GM19463 (cell line): ENCODE measurements around the gene APOL2.
"Not testable (repeated sequence)": the region's sequence is repeated elsewhere in the genome, so short reads cannot be mapped to it uniquely, and the experiment has no call there.

Experiments
- ATAC-seq: cut with Tn5 transposase; IDR thresholded peaks from one replicate; pipeline ENCODE4 v1.9.1; 2021; ENCODE audit warnings: mild to moderate bottlenecking, moderate library complexity; ENCODE audit not compliant: unreplicated experiment

Gene APOL2

DNA sequence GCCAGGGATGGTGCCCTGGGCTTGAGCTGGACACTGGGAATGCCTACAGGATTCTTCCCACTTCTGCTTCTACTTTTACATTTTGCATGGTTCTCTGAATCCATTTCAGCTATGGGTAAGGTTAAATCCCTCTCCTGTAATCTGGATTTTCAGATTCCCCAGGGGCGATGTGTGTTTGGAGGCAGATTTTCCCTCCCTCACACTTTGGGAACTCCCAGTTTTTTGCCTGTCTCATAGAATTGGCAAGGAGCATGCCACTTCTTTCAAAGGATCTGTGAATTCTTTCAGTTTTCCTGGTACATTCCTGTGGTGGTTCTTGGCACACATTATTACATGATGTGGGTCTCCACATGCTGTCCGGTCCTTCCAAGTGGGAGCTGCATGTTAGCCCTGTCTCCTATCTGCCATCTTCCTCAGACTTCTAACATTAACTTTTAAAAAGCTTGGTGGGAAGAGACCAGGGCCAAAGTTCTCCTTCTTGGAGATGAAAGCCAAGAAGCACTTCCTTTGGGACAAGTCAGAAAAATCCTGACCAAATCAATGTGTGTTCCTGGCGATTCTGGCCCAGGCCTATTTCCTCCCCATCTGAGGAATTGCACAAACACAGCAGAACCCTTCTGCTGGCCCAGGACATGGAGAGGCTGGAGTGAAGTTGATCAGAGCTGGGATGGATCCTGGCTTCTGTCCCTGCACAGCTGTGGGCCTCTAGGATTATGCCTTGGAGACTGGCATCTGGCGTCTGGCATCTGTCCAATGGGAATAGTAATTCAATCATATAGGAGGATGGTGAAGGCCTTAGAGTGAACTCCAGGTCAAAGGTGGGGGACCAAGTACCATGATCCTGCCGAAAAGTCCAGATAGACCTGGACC is 5.4 kb upstream of the APOL2 start:
- no peak for ATAC-seq

DNA sequence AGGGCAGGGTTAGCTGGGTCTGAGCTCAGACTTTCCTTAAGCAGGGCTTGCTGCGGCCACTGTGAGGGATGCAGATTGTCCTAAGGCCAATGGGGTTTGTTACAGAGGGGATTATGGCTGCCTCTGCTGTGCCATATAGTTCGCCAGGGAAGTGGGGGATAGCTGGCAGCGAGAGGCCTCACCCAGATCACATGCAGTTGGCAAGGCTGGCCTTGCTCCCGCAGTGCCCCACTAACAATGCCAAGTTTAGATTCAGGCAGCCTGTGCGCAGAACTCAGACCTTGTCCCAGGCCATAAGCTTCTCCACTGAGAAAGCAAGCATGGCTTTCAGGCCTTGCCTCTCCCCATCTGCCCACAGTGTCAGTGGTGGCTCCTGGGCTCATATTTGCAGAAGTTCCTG is 4.7 kb upstream of the APOL2 start:
- no peak for ATAC-seq

DNA sequence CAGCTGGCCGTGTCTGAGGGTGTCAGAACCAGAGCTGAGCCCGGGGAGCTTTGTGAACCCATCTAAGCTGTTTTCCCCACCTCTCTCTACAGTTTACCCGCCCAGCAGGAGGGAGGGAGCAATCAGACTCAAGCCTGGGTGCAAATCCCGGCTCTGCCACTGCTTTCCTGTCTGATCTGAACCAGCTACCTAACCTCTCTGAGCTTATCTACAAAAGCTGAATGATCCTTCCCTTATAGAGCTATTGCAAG is 252 bp downstream of the APOL2 start:
- no peak for ATAC-seq

DNA sequence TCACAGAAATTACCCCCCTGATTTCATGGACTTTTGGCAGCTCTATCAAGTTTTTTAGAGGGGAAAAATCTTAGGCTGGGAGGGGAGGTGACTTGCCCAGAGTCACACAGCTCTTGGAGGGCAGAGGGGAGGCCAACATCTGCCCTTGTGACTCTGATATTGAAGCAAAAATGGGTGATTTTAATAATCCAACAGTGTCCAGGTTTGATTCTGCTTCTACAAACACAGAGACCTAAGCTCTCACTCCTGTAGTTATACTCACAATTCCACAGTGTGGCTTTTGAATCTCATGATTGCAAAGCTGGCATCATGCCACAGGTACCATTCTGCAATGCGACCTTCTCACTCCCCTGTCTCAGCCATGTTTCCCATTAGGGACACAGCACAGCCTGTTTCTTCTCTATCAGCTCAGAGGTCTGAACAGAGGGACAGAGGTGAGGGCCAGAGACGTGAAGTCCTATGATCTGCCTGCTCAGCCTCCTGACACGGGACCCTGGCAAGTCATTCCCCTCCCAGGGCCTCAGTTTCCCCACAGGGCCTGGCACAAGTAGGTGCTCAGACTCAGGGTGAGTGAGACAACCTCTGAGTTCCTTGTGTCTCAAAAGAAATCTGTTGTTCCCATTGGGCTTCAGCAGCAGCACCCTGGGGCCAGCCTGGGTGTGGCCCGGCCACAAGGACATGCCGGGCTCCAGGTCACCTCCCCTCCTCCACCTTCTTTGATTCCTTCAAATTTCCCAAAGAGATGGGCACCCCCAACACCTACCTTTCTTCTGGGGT is 766 bp downstream of the APOL2 start:
- no peak for ATAC-seq

DNA sequence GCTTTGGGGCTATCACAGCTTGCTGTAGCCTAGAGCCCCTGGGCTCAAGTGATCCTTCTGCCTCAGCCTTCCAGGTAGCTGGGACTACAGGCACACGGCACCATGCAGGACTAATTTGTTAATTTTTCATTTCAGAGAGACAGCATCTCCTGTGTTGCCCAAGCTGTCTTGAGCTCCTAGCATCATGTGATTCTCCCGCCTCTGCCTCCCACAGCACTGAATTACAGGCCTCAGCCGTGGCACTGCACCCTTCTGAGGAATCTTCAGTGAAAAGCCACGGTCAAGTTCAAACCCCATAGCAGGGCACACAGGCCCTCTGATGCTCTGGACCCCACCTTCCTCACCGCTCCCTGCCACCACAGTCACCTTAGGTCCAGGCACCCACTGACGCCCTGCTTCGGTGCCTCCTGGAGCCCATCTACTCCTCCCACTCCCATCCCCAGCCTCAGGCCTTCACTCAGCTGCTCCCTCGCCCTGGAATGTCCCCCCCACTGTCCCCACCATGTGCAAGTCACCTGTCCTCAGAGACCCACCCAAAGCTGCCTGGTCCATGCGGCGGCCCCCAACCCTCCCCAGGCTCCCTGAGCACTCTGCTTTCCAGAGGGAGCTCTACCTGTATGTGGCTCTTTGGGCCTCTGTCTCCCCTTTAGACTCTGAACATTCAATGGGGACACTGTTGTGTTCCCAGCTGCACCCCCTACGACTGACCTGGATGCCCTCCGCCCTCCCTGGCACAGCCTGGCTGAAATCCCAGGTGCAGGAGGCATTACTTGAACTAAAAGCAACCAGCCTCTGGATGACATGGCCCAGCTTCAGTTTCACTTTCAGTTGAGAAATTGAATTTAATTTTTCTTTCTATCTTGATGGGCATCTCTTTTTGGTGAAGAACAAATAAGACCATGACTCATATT is 1.6 kb downstream of the APOL2 start:
- ATAC-seq, result no peak

DNA sequence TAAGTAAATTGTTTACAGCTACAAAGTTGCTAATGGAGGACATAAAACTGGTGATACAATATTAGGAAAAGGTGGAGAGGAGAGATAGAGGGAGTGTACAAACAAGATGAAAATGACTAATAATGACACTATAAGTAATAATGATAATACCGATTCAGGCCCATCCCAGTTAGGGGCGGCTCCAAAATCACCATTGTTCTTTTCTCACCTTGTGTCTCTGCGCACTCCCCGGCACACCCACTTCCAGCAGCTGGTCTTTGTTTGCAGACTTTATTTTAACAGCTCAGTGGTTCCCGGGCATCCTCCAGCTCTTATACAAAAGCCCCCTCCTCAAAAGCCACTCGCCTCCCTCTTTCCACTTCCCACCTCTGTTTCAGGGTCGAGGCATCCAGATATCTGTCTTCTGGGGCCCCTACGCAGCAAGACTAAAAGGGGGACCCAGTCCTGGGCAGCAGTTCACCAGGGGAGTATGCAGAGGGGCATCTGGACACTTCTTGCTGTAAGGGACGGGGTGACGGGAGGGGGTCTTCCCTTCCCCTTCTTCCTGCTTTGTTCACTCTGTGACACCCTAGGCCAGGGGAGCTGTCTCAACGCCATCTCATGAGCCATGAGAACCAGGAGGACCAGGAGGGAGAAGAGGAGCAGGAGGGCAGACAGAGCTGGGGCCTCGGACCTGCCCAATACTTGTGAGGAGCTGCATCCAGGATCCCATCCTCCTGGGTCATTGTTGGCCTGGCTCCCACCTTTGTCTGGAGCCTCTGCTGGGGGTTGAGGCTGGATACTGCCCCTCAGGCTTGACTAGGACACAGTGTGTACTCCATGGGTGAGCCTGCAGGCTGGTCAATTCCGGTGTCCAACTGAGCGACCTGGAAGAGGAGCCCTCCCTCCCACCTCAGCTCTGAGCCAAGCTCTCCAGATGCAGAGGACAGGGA is 2.7 kb downstream of the APOL2 start:
- ATAC-seq, result no peak

DNA sequence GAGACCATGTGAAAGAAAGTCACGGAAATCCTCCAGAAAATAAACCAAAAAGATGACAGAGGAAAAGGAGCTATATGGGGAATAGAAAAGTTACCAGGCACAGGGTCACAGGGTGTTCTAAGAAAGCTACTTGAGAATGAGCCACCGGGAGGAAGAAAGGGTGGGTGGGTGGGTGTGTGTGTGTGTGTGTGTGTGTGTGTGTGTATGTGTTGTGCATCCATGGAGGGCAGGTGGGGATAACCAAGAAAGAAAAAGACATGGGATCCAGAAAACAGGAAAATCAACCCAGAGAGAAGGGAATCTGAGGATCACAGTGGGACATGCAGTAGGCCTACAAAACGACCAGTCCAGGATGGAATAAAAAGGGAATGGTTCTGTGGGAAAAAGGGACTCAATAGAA is 3.7 kb downstream of the APOL2 start:
- ATAC-seq, result no peak

DNA sequence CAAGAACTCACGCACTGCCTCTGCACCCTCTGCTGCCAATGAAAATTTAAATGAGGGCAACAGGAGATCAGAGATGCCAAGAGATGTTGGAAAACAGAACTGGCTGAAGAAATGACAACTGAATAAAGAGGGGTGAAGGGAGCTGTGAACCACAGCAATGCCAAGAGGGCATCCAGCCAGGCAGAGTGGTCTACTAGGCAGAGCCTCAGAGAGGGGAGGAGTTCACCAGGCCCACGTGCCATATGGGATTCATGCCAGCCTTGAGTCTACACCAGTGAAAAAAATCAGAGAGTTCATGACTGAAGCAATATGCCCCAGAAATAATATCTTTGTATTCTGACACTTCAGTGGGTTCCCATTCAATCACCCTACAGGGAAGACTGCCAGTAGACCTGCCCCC is 4.4 kb downstream of the APOL2 start:
- ATAC-seq, result no peak

DNA sequence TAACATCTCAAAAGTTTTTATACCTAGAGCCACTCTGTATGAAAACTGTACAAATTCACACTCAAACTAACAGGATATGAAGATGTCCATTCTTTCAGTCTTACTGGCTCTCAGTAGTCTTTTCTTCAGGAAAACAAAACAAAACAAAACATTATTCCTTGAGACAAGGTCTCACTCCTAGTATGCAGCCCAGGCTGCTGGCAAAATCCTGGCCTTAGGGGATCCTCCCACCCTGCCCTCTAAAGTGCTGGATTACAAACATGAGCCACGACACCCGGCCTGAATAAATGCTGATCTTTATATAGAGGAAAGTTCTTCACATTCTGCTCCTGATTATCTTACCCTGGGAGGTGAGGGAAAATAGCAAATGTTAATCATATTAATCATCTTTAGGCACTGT is 5.1 kb downstream of the APOL2 start:
- no peak for ATAC-seq

DNA sequence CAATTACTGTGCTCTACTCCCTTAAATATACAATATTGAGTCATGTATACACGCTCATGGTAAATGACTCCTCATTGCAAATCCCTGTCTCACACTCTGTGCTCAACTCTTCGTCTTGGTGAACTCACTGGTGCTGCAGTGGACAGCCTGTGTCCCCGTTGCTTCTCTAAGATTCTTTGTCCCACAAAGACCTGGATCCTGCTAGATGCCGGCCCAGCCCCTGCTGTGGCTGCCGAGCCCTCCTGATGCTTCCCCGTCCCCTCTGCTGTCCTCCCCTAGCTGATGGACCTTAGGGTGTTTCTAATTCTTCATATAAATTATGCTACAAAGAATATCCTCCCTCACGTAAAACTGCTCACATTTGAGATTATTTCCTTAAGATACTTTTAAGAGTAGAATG is 5.5 kb downstream of the APOL2 start:
- ATAC-seq, result no peak

DNA sequence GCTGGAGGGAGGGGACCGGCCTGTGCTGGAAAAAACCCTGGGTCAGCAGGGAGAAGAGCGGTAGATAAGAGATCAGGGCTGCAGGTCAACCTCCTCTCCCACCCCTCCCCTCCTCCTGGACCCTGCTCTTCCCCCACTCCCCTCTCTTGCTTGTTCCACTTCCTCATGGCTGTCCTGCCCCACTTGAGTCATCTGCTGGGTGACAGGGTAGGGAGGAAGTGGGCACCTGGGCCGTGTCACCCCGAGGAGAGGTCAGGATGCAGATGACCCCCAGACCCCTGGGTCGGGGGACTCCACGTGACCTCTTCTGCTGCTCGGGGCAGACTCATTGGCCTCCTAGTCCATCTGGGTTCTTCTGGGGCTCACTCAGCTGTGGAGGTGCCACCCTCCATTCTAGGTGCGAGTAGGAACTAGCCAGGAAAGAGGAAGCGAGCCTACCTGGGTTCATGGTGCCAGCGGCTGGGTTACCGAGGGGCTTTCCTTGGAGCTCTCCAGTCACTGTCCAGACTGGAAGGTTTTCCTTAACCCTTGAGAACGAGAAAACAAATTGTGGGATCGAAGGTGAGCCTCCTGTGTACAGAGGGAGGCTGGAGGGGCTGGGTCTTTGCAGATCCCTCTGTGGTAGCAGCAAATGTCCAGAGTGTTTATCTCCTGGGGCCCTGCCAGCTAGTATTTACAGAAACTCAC is 6.5 kb downstream of the APOL2 start:
- no peak for ATAC-seq

DNA sequence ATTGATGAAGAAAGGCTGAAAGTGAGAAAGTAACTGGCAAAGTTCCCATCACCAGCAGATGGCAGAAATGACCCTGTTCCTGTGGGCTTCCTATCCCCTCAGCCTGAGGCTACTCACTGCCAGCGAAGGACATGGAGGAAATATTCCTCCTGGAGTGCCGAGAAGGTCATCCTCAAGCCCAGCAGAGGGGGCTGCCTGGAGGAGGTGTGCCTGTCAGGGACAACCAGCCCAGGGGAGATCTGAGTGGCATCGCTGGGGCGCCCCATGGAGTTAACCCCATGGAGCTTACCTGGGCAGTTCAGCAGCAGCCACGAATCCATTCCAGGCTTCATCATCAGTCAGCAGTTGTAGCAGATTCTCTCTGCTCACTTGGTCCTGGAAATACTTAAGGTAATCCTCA is 8.3 kb downstream of the APOL2 start:
- ATAC-seq, result not testable (repeated sequence)

DNA sequence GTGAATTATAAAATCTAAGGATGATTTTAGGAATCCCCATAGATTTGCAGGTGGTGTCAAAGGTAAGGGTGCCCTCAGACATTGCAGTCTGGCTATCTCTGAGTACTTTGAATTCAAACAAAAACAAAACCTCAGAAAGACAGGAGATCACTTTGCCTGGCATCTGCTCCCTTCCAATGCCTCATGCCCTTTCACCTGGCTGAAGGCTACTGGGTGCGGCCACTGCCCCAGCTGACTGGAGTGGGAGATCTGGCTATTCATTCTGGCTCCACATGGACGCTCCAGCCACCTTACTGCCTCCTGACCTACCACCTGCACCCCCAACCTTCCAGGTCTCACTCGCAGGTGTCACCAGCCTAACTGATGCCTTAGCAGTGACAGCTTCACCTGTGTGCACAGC is 9.7 kb downstream of the APOL2 start:
- ATAC-seq, result not testable (repeated sequence)

DNA sequence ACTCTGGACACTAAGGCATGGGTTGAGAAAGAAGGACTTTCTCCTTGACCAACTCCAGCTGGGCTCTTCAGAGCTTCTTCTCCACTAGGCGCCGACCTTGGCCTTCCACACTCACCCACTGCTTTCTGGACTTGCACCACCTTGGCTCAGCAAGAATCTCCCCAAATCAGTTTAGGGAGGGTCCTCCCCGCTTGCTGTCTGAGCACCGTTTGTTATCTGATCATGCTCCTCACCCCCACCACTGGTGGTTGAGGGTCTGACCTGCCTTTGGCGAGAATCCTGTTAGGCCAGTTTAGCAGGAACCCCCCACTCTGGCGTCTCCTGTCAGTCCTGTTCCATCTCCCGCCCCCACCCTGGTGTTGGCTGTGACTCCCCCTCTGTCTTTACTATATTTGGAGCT is 10.4 kb downstream of the APOL2 start:
- no peak for ATAC-seq

DNA sequence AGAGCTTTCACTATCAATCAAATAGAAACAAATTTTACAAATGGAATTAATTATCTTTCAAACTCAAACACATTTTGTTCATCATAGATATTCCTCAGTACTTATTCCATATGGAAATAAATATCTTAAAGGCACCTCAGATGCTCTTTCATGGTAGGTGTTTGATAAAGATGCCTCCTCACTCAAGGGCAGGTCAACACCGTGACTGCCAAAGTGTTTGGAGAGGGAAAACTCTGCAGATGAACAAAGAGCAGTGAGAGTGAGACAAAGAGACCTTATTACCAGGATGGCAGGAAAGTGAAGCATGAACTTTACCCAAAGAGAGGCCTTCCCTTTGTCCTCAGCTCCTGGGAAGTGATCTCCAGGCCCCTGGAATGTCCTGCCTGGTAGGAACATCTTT is 11.0 kb downstream of the APOL2 start:
- not testable (repeated sequence) for ATAC-seq

DNA sequence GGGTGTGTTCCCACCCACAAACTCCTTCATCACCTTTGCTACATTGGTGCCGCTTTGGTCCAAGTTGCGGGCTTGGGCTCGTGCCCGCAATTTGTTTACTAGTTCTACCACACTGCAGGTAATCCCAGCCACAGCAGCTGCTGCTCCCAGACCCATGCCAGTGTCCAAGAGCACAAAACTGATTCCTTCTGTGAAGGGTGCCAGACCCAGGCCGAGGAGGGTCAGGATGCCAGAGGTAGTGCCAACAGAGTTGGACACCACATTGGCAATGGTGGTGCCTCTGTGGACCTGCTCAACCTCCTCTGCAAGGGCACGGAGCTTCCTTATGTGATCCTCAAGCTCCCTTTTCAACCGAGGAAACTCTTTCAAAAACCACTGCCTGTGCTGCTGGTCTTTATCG is 11.5 kb downstream of the APOL2 start:
- no peak for ATAC-seq

DNA sequence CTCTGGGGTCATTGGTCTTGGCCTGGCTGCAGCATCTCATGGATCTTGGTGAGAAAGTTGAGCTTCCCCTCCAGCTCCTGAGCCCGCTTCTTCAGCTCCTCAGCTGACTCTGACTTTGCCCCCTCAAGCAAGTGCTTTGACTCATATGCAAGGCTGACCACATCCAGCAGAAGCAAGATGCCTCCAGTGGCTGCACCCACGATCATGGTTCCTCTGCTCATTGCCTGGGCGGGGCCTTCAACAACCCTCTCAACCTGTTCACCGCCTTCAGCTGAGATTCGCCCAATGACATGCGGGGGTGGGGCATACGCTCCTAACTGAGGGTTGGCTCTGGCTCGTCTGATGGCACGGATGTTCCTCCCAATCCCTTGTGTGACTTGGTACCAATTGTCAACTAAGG is 11.9 kb downstream of the APOL2 start:
- no peak for ATAC-seq

DNA sequence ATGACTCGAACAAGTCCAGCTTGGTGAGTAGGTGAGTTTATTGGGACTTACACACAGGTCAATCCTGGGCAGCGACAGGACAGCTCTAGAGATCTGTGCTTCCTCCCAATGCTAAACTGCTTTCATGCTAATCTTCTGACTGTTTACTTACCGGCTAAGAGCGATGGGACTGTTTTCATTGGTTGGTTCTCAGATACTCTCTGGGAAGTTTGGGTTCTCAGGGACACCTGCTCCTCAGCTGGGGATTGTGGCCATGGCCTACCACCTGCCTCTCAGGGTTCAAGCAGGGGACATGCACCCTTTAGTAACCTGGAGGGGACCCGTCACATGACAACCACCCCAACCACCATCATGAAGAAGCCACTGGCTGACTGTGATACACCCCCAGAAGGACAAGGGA is 13.1 kb downstream of the APOL2 start:
- ATAC-seq, result no peak

DNA sequence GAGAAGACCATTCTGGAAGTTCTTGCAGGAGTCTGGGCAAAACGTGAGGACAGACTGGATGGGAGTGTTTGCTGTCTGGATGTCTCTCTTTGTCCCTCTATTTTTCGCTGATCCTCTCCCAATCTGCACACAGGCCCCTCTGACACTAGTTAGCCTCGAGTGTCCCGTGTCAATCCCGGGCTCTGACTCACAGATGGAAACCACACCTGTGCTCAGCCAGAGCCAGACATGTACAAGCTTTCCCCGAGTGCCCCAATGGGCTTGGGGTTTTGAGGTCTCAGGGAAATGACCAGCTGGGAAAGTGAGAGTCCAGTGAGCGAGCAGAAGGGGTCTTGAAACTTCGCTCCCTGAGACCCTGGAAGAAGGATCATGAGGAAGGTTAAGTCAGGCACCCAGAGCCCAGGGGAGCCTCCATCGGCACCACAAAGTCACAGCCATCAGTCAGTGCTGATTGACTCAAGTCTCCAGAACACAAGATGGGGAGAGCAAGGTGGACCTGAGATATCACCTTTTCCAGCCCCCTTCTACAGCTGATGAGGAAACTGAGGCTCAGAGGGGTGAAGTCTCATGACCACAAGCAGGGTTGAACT is 13.9 kb downstream of the APOL2 start:
- no peak for ATAC-seq

DNA sequence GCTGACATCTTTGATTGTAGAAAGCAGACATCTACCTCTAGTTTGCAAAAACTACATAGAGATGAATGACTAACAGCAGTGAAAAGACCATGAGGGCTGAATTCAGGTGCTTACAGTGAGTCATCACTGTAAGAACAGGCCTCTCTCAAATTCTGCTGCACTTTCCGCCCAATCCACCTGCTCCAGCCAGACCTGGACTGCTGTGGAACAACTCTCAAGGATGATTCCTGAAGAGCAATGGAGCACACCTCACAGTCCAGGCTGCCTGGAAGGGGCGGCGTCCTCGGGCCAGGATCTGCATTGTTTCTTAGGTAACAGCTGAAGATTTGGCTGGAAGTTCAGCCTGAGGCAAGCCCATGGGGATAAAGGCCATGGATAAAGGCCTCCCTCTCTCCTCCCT is 15.1 kb downstream of the APOL2 start:
- ATAC-seq, result no peak
